ENCODE data around the gene CCM2.

CCM2 gene

DNA sequence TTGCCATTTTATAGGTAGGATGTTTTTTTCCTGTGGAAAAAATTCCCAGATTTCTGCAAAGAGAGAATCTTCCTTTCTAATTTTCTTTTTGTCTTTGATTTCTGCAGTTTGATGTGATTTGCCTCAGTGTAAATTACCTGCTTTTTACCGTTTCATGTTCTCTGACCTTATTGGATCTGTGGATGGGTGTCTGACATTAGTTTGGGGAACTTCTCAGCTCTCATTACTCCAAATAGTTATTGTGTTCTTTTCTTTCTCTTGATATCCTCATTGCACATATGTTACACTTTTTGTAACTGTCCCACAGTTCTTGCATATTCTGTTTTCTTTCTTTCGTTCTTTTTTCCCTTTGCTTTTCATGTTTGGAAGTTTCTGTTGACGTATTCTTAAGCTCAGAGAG lies 60.3 kb downstream of the CCM2 start:
- no peak overlapping the region for H3K4me3 ChIP-seq (ENCODE audit: low read length)
- no peak for TF ChIP-seq ZNF274 (IDR thresholded peaks at IDR 0.05; ENCODE audit: low read depth, low read length)

DNA sequence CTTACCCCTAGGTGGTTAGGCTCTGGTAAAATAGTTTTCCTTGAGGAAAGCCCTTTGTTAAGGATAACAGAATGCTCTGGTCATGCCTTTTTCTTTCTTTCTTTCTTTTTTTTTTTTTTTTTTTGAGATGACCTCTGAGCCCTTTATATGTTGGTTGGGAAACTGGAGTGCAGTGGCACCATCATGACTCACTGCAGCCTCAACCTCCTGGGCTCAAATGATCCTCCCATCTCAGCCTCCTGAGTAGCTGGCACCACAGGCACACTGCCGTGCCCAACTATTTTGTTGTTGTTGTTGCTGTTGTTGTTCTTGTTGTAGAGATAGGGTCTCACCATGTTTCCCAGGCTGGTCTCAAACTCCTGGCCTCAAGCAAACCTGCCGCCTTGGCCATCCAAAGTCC lies 61.4 kb downstream of the CCM2 start:
- no peak for TF ChIP-seq ZNF274 (IDR thresholded peaks at IDR 0.05; ENCODE audit: low read depth, low read length)
- H3K4me3 ChIP-seq (ENCODE audit: low read length): no peak overlapping the region

DNA sequence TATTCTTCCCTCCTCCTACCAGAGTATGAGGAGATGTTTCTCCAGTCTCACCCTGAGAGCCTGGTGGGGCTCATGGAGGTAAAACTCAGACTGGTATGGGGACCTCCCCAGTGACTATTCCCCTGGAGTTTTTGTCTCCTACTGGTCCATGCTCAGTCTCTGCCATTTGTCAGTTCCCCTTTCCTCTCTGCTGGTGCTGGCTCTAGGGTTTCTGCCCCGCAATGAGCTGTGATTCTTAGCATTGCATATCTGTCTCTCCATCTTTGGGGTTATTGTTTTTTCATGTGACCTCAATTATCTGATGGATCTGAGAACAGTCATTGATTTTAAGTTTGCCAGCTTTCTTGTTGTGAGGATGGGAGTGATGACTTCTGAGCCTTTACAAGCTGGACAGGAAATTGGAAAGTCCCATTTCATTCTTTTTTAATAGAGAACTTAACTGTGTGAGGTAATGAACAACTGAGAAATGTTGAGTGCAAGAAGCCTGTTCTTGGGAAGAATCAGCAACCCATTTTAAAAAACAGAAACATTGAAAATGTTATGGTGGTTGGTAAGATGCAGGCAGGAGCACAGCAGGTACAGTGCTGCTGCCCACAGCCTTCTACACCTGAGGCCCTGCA lies 61.9 kb downstream of the CCM2 start:
- H3K4me3 ChIP-seq (ENCODE audit: low read length): no peak overlapping the region
- no peak for TF ChIP-seq ZNF274 (IDR thresholded peaks at IDR 0.05; ENCODE audit: low read depth, low read length)

DNA sequence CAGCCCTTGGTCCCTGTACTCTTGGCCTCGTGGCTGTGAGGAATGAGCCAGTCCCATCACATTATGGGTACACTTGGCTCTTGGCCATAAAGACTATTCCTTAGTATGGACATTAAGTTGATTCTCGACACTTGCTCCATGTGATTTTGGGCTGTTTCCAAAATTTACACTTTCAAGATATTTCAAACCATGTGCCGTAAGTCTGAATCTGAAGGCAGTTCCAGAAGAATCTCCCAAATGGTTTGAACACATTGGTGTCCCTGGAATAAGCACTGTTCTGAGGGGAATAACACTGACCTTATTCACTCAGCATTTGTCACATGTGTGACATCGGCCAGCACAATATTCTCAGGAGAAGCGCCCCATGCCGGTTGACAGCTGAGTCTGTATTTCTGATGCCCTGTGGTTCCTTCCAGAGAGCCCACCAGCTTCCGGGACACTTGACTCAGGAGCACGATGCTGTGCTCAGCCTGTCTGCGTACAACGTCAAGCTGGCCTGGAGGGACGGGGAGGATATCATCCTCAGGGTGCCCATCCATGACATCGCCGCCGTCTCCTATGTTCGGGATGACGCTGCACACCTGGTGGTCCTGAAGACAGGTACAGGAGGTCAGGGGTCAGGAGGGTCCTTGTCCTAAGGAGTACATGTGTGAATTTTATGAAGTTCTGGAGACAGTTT lies 64.2 kb downstream of the CCM2 start:
- no peak for TF ChIP-seq ZNF274 (IDR thresholded peaks at IDR 0.05; ENCODE audit: low read depth, low read length)
- H3K4me3 ChIP-seq (ENCODE audit: low read length): no peak overlapping the region

DNA sequence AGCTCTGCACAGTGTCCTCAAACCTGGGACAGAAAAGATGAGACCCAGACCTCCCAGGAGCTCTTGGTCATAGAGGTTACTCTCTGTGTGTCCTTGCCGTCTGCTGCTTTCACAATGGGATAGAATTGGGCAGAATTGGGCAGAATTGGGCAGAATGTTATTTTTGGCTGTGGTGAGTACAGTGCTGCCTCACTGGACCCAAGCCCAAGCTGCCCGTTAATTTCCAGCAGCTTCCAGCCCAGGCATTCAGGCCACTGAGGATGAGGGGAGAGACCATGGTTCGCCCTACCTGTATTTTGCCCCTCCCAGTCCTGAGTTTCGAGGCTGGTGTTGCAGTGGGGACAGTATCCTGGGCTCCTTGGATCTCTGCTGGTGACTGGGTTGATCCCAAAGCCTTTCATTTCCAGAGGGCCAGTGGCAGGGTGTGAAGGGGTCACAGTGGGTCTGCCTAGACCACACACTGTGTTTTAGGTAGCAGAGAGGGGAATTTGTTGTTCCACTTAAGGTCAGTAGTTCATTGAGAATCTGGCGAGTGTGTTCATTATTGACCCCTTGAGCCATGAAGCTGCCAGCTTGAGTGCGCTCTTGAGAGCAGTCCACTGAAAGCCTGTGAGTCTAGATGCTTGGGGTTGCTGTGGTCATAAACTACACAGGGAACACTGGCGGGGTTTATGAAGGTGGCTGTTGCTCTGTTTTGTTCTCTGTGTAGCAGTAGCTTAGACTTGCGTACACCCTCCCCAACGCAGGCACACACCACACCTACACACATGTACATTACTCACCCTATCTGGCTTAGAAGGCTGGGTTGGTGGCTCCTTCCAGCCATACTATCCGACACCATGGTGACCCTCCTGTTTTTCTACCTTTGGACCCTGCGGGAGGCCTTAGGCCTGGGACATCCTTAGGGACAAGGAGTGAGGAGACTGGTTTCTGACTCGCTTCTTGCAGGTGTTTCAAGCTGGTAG lies 65.3 kb downstream of the CCM2 start:
- H3K4me3 ChIP-seq (ENCODE audit: low read length): no peak overlapping the region

DNA sequence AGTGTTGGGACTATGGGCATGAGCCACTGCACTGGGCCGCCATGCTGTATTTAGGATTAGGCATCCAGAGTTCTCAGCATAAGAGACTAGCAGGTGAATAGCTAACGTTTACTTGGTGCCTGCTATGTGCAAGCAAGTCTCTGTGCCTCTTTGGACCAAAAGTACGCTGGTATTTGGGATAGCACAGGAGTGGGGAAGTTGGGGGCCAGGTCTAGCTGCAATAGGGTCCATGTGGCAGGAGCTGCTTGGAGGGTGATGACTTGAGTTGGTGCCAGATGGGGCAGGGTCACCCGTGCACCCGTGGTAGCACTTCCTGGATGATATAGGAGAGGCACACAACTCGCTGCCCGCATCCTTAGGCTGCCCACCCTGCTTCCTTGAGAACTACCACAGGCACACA lies 66.4 kb downstream of the CCM2 start:
- no peak for TF ChIP-seq ZNF274 (IDR thresholded peaks at IDR 0.05; ENCODE audit: low read depth, low read length)

More for the DNA sequence above, 65.3 kb downstream of the CCM2 start:
- TF ChIP-seq ZNF274 (IDR thresholded peaks at IDR 0.05; ENCODE audit: low read depth, low read length): no peak

DNA sequence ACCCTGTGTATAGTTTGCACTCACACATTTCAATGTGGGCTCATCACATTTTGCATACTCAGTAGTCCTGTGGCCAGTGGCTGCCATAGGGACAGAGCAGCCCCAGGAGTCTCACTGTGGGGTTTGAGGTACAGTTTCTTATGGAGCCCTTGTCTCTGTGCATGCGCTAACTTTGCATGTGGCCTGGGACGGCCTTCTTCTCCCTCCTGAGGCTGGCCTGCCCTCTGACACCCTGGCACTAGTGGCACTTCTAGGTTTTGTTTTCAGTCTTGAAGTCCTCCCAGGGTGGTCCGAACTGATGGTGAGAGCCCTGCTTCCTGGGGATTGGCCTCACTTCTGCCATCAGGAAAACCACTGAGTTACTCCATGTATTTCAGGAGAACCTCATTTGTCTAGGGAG lies 67.6 kb downstream of the CCM2 start:
- TF ChIP-seq ZNF274 (IDR thresholded peaks at IDR 0.05; ENCODE audit: low read depth, low read length): no peak
- H3K4me3 ChIP-seq (ENCODE audit: low read length): no peak overlapping the region

More for the DNA sequence above, 66.4 kb downstream of the CCM2 start:
- no peak overlapping the region for H3K4me3 ChIP-seq (ENCODE audit: low read length)

DNA sequence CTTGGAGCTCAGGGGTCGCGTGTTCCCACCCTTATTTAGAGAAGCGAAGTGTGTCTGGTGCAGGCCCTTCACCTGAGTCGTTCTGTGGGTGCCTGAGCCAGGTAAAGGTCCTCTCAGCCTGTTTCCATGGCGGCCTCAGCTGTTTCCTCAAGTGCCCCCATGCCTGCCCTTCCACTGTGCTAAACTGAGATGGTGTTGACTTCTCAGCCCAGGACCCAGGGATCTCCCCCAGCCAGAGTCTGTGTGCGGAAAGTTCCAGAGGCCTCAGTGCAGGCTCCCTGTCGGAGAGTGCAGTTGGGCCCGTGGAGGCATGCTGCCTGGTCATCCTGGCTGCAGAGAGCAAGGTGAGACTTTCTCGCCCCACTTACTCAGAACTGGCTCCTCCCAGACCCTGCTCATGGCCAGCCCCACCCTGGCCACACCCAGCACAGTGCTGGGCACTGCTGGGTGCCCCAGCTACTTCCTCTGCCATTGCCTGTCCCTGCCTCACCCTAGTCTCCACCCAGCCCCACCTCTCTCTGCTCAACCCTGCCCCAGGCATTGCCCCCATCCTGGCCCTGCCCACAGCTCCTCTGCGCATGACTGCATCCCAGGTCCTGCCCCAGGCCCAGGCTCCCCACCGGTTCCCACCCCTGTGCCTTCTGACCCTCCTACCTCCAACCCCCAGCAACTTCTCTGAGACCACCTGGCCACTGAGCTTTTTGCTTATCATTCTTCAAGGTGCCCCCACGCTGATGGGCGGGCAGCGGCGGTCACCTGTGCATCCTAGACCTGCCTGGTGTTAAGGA lies 68.4 kb downstream of the CCM2 start:
- no peak for TF ChIP-seq ZNF274 (IDR thresholded peaks at IDR 0.05; ENCODE audit: low read depth, low read length)
- no peak overlapping the region for H3K4me3 ChIP-seq (ENCODE audit: low read length)

DNA sequence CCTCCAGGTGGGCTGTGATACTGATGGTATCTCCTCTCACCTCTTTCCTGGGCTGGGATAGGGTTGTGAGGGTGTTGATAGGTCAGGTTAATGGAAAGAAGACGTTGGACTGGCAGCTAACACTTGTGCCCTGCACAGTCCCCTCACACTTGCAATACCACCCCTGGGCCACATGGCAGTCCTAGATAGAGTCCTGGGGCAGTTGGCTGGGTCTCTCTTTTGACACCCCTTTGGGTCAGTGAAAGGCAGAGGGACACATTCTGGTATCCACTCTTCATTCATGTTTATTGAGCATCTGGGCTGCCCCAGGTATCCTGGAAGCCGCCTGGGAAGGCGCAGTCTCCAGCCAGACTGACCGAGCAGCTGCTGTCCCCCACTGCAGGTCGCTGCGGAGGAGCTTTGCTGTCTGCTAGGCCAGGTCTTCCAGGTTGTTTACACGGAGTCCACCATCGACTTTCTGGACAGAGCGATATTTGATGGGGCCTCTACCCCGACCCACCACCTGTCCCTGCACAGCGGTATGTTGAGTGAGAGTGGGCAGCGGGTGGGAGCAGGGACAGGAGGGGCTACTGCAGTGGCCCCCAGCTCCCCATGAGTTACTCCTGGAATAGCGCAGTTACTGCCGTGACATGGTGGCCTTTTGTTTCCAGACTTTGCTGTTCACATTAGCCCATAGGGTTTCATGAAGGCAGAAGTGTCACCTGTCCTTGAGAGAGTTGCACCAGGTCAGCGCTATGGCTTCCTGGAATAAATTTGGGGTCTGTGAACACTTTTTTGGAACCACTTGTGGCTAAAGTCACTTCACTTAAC lies 69.6 kb downstream of the CCM2 start:
- H3K4me3 ChIP-seq (ENCODE audit: low read length): no peak overlapping the region
- TF ChIP-seq ZNF274 (IDR thresholded peaks at IDR 0.05; ENCODE audit: low read depth, low read length): no peak

DNA sequence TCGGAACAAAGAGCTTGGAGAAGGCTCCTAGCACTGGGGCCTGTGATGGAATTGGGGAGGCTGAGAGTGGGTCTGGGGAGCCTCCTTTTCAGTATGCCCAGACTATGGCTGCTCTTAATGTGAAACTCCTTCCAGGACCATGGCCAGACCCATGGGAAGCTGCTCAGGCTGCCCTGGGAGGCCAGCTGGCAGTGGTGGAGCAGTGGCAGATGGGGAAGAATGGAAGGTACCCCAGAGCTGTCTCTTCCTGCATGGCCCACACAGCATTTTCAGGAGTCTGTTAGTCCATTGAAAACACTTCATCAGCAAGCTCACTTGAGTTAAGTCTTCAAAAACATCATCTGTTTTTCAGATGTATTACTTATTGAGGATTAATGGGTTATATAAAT lies 70.2 kb downstream of the CCM2 start:
- no peak for TF ChIP-seq ZNF274 (IDR thresholded peaks at IDR 0.05; ENCODE audit: low read depth, low read length)
- H3K4me3 ChIP-seq (ENCODE audit: low read length): no peak overlapping the region

DNA sequence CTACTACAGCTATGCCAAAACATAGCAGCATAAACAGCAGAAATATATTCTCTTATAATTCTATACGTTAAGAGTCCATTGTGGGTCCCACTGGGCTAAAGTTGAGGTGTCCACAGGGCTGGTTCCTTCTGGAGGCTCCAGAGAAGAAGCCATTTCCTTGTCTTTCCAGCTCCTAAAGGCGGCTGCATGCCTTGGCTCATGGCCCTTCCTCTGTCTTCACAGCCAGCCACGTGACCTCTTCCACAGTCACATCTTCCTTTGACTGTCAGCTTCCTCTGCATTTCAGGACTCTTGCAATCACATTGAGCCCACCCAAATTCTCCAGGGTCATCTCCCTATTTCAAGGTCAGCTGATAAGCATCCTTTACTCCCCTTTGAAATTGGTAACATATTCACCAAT lies 71.5 kb downstream of the CCM2 start:
- no peak for TF ChIP-seq ZNF274 (IDR thresholded peaks at IDR 0.05; ENCODE audit: low read depth, low read length)
- no peak overlapping the region for H3K4me3 ChIP-seq (ENCODE audit: low read length)

DNA sequence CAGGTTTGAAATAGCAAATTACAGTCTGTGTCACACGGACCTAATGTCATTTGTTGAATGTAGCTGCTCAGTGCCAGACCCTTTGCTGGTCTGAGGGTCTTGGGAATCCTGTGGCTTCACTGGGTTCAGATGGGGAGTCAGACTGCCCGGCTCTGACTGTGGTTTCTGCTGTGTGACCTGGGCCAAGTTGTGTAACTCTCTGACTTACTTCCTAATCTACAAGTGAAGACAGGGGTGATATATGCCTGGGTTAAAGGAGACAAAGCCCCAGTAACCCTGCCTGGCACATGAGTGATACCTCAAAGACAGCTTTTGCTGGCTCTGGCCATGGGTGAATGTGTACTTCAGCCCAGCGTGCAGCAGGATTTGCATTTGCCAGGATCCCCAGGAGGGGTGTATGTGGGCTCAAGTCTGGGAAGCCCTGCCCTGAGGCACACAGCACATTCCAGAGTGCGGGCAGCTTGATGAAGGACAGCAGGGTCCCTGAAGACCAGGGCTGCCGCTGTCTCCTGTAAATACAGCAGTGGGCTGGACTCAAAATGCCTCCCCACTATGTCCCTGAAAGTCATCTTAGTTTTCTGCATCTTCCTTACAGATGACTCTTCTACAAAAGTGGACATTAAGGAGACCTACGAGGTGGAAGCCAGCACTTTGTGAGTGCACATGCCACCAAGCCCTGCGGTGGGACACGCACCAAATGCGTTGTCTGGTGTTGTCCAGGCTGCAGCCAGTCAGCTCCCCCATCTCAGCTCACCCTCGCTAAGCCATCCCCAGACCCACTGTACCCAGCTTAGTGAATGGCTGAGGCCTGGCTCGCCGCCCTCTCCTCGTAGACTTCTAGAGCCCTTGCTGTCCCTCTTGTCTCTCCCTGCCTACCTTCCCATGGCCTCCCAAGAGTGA lies 72.4 kb downstream of the CCM2 start:
- no peak overlapping the region for H3K4me3 ChIP-seq (ENCODE audit: low read length)
- no peak for TF ChIP-seq ZNF274 (IDR thresholded peaks at IDR 0.05; ENCODE audit: low read depth, low read length)
